ENCODE results near the gene PLCD3. TPM values are rescaled to one million over a fixed set of nuclear protein-coding genes. Genes with fewer than 3 reads are reported as not detected.
A peak's percentile ranks its signal among the peaks of the same experiment; 100 is the strongest.

The PLCD3 gene
- total and polyA plus RNA-seq, 9 of the 15 experiments (the other 6 are each of a cell fraction or from before 2014, with no cell fraction given): 0.20 to 22.6 (median 7.5) TPM

- no peak for TF ChIP-seq CTCFL (IDR thresholded peaks at IDR 0.05; ENCODE audit: borderline replicate concordance, insufficient read depth, low read depth, low read length, poor library complexity, severe bottlenecking)
- peak; percentile 92 for TF ChIP-seq CHD2 (IDR thresholded peaks at IDR 0.05; ENCODE audit: low read depth, low read length)
- TF ChIP-seq NCOA1 (IDR thresholded peaks at IDR 0.05; ENCODE audit: low read depth): 0 out of 2 replicates have a peak, but pooled peaks have one; percentile 19
- TF ChIP-seq SMARCC2 (IDR thresholded peaks at IDR 0.05; ENCODE audit: low read depth): no peak; the same call in 1 of the 2 replicates
- TF ChIP-seq ZNF174 (CRISPR knock-in tag; IDR thresholded peaks at IDR 0.05): no peak
- TF ChIP-seq BCL6 (CRISPR knock-in tag; IDR thresholded peaks at IDR 0.05): no peak
- no peak for TF ChIP-seq ZNF3 (CRISPR knock-in tag; IDR thresholded peaks at IDR 0.05)
- TF ChIP-seq, protein P1, sequence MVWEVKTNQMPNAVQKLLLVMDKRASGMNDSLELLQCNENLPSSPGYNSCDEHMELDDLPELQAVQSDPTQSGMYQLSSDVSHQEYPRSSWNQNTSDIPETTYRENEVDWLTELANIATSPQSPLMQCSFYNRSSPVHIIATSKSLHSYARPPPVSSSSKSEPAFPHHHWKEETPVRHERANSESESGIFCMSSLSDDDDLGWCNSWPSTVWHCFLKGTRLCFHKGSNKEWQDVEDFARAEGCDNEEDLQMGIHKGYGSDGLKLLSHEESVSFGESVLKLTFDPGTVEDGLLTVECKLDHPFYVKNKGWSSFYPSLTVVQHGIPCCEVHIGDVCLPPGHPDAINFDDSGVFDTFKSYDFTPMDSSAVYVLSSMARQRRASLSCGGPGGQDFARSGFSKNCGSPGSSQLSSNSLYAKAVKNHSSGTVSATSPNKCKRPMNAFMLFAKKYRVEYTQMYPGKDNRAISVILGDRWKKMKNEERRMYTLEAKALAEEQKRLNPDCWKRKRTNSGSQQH (CRISPR knock-in tag; IDR thresholded peaks at IDR 0.05): no peak; the same call in 1 of the 2 replicates
- TF ChIP-seq ZNF384 (IDR thresholded peaks at IDR 0.05; ENCODE audit: low read depth, low read length): no peak
- TF ChIP-seq PCBP1 (IDR thresholded peaks at IDR 0.05; ENCODE audit: low read depth, low read length, poor library complexity, severe bottlenecking): peak; percentile 98
- TF ChIP-seq SMC3 (conservative IDR thresholded peaks at IDR 0.05; ENCODE audit: insufficient read depth, low read depth, low read length): no peak
- TF ChIP-seq CHCHD3 (CRISPR knock-in tag; IDR thresholded peaks at IDR 0.05): no peak; the same call in 1 of the 2 replicates
- TF ChIP-seq ZNF354B (CRISPR knock-in tag; IDR thresholded peaks at IDR 0.05): no peak
- no peak for TF ChIP-seq POLR2AphosphoS2 (IDR thresholded peaks at IDR 0.05; ENCODE audit: low read length)
- TF ChIP-seq KLF16 (IDR thresholded peaks at IDR 0.05): no peak
- TF ChIP-seq GTF2E2 (tag; IDR thresholded peaks at IDR 0.05): peak; percentile 93; the same call in 1 of the 2 replicates
- no peak for TF ChIP-seq FOXJ3 (CRISPR knock-in tag; IDR thresholded peaks at IDR 0.05)
- peak; percentile 66 for TF ChIP-seq NUFIP1 (IDR thresholded peaks at IDR 0.05; ENCODE audit: partially characterized antibody)
- TF ChIP-seq TEAD1 (CRISPR knock-in tag; IDR thresholded peaks at IDR 0.05): peak in 1 of 2 experiments; percentile 72; a peak in 2 of 4 replicates
- TF ChIP-seq ZNF41 (CRISPR knock-in tag; conservative IDR thresholded peaks at IDR 0.05): 0 out of 2 replicates have a peak, but pooled peaks have one; percentile 27
- TF ChIP-seq GTF2F1 (IDR thresholded peaks at IDR 0.05; ENCODE audit: low read depth, low read length): peak; percentile 63
- TF ChIP-seq NKRF (IDR thresholded peaks at IDR 0.05; ENCODE audit: borderline replicate concordance): no peak
Observed at GRCh38 chr17:45161288-45162024, 29.1 kb upstream of the PLCD3 start, which contains the start of gene HEXIM2 (continued).

All from K562 (cell line).